ENCODE data around the gene ADGRD1.

ADGRD1 gene

DNA sequence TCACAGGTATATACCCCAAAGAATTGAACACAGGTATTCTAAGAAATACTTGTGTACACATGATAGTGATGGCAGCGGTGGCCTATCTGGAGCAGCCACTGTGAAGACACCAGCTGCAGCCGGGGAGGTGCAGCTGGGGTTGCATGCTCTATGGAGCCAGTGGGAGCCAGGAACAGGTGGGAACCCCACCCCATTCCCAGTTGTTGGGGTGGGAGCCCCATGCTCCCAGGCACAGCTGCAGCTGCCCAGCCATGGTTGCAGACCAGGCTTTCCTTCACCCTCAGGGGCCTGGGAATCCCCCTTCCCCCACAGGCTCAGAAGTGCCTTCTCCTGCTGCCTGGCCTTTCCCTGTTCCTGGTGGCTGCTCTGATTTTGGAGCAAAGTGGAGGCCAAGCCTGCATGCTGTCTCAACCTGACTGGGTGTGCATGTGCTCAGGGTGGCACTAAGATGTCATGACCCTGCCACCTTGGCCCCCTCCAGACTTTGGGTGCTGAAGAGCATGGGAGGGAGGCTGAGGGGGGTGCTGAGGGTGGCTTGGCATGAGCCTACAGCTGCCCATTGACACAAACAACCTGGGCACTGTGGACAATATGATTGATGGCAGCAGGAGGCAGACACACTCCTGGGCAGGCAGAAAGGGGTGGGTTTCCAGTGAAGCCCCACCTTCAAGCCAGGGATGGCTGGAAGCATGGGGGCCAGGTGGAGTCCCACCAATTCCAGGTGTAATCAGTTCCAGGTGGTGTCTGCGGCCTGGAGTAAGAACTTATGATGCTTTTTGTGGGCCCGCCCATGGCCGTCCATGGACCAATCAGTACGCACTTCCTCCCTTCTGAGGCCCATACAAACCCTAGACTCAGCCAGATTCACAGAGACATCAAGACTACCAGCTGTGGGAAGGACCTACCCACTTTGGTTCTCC is 234.7 kb downstream of the ADGRD1 start:
- DNase-seq = no peak

DNA sequence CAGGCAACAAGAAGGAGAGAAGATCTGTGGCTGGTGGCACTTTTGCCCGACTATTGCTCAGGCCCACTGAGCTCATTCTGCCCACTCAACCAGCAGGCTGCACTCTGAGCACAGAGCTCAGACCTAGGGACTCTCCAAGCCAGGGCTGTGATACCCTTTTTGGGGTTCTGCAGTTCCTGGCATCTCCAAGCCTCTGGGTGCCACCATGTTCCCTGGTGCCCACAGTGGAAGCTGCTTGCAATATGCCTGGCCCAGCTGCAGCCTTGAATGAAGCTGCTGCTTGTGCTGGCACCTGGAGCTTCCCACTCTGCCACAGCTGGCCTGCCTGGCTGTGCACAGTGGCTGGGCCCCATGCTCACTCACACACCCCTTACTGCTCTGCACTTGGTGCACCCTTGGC is 236.1 kb downstream of the ADGRD1 start:
- no peak for DNase-seq

DNA sequence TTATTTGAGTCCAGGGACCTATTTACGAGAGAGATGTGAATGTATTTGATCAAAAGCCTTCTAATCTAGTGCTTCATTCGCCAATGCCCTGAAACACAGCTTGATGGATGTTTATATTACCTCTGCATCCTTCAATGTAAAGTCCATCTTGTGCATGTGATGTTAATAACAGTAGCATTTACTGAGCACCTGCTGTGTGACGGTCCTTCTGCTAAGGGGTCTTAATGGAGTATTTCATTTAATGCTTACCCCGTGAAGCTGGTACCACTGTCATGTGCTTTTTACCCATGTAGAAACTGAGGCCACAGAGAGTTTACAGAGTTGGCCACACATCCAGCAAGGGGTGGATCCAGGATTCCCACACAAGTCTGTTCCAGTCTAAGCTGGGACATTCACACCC is 237.3 kb downstream of the ADGRD1 start:
- no peak for DNase-seq
